Measurements from ENCODE around the gene KRT33A. TPM values are rescaled to one million over a fixed set of nuclear protein-coding genes. Genes with fewer than 3 reads are reported as not detected.

The KRT33A gene
- total and polyA plus RNA-seq, 2 of the 8 experiments (the other 6 are each of a cell fraction or from before 2014, with no cell fraction given): not detected

DNA sequence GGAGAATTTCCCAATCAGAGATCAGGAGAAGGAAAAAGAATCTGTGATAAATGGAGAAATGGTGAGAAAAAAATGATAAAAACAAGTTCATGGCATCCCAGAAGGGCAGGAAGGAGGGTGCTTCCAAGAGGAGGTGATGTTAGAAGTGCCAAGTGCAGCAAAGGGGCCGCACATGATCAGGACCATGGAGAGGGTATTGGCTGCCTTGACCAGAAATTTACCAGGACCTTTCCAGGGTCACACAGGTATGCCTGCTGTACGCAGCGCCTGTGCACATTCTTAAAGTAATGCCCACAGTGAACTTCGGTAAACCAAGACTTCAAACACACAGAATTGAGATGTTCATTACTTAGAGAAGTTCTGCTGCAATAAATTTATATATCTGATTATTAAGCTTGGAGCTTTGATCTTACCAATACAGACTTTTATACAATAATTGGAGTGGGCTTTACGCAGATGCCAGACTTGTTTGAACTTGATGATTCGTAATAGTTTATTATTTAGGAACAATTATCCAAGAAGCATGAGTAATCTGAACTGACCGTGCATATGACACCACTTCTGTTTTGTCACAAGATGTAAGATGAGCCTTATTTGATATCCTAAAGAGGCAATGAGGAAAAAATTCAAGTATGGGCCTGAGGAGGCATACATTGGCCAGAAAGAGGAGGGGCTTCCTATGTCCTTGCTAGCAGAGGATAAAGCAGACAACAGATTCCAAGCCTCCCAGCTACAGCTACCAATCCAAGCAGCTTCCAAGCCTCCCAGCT is 2.2 kb upstream of the KRT33A start:
- H2BK5ac ChIP-seq (ENCODE audit: low read depth, low read length): no peak overlapping the region
- H3K9ac ChIP-seq (replicated peaks in 1 of 4; ENCODE audit: extremely low read depth in 1 of 4, low read depth in 3 of 4, low read length in 3 of 4): no peak overlapping the region
- no peaks in the 10 kb centered on the region for H3K79me2 ChIP-seq (ENCODE audit: control insufficient read depth in 1 of 2, insufficient read depth in 2 of 2, low read length in 2 of 2)
- ChIA-PET CTCF (ENCODE audit: partially characterized antibody) (interaction anchor here (0.7 to 1.6 kb wide), 3 partner anchors 135 to 490 kb away, joined by 3 to 4 read pairs (median 3); no protein-coding TSS in a partner anchor), POLR2A (ENCODE audit: partially characterized antibody) (no interaction called here)
- no peak overlapping the region for H2AFZ ChIP-seq (ENCODE audit: low read length)
- no peak overlapping the region for H3K18ac ChIP-seq (ENCODE audit: extremely low read depth, low read length)
- no peak for TF ChIP-seq CTBP2 (IDR thresholded peaks at IDR 0.05; ENCODE audit: borderline replicate concordance, insufficient read depth, insufficient read length, low read length)
- TF ChIP-seq, protein P1, sequence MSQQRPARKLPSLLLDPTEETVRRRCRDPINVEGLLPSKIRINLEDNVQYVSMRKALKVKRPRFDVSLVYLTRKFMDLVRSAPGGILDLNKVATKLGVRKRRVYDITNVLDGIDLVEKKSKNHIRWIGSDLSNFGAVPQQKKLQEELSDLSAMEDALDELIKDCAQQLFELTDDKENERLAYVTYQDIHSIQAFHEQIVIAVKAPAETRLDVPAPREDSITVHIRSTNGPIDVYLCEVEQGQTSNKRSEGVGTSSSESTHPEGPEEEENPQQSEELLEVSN (IDR thresholded peaks at IDR 0.05): no peak
- no peak for TF ChIP-seq JUND (IDR thresholded peaks at IDR 0.05; ENCODE audit: low read length)
- no peak for TF ChIP-seq SP2 (IDR thresholded peaks at IDR 0.05; ENCODE audit: low read length)
- H2BK20ac ChIP-seq (ENCODE audit: low read length): no peak overlapping the region
- no peak overlapping the region for H3K27ac ChIP-seq (ENCODE audit: low read depth, low read length)
- no peaks in the 10 kb centered on the region for H4K20me1 ChIP-seq (replicated peaks in 1 of 2; ENCODE audit: control insufficient read depth in 1 of 2, insufficient read depth in 2 of 2, low read length in 2 of 2)
- H3K4me2 ChIP-seq (ENCODE audit: insufficient read depth in 1 of 2, low read depth in 2 of 2, low read length in 2 of 2): no peak overlapping the region
- H3K79me1 ChIP-seq (ENCODE audit: low read depth, low read length): no peaks in the 10 kb centered on the region
- H3K4me3 ChIP-seq (ENCODE audit: extremely low read depth in 1 of 4, insufficient read depth in 2 of 4, low read depth in 3 of 4, low read length in 4 of 4): no peak overlapping the region
- H2BK12ac ChIP-seq (ENCODE audit: low read depth, low read length): no peak overlapping the region
- no peak overlapping the region for H4K91ac ChIP-seq (replicated peaks; ENCODE audit: insufficient read length, low read length)
- H3K56ac ChIP-seq (replicated peaks; ENCODE audit: insufficient read length, low read depth, low read length): no peak overlapping the region
- no peaks in the 10 kb centered on the region for H3K23me2 ChIP-seq (ENCODE audit: low read depth, low read length)
- H3K14ac ChIP-seq (ENCODE audit: insufficient read length): no peak overlapping the region
- H3K4ac ChIP-seq (replicated peaks; ENCODE audit: insufficient read length, low read depth, low read length): no peak overlapping the region
- DNase-seq (ENCODE audit: low read depth in 1 of 2, low spot score in 2 of 2) (no peak), FAIRE-seq (no peak)
- no peak overlapping the region for H4K5ac ChIP-seq (ENCODE audit: insufficient read length, low read depth, low read length)
- H3K9me3 ChIP-seq (ENCODE audit: insufficient read depth in 2 of 2, low read depth in 1 of 2, low read length in 1 of 2): no peaks in the 10 kb centered on the region
- H3K4me1 ChIP-seq (replicated peaks in 1 of 4; ENCODE audit: control insufficient read depth in 3 of 4, insufficient read depth in 4 of 4, low read length in 3 of 4): no peaks in the 10 kb centered on the region
- H2BK15ac ChIP-seq (ENCODE audit: low read length): no peak overlapping the region
- no peak overlapping the region for H2AK5ac ChIP-seq (ENCODE audit: low read depth, low read length)
- no peaks in the 10 kb centered on the region for H3K27me3 ChIP-seq (replicated peaks in 1 of 4; ENCODE audit: control insufficient read depth in 3 of 4, extremely low read depth in 1 of 4, insufficient read depth in 3 of 4, low read length in 3 of 4)
- H4K8ac ChIP-seq (ENCODE audit: extremely low read depth, insufficient read depth, low read length): no peak overlapping the region
- WGBS, 2 experiments (ENCODE audit: extremely low coverage in 1 of 2, insufficient coverage in 1 of 2, insufficient read length in 1 of 2, insufficient replicate concordance in 2 of 2, low coverage in 1 of 2, low lambda C conversion rate in 2 of 2, missing lambda C conversion rate in 1 of 2): 93% methylated on average over 7 of the region's 7 CpGs; no CpG with 5 or more reads in 1 of the 2 experiments
- H2BK120ac ChIP-seq (replicated peaks; ENCODE audit: low read depth, low read length): no peak overlapping the region
- H3K36me3 ChIP-seq (ENCODE audit: control insufficient read depth in 2 of 4, insufficient read depth in 4 of 4, low read length in 3 of 4): no peaks in the 10 kb centered on the region
- no peak overlapping the region for H3K23ac ChIP-seq (ENCODE audit: insufficient read length)

Measured in H1 (cell line).